WTC11 (cell line): ENCODE data around the gene SLC5A5. TPM values are rescaled to one million over a fixed set of nuclear protein-coding genes. Genes with fewer than 3 reads are reported as not detected.

Source experiments
- ATAC-seq: fragments of 200-7000 bp; cut with Tn5 transposase; 2 replicates; pipeline ENCODE4 v1.10.0; 2021; ENCODE audit warnings: mild to moderate bottlenecking, moderate library complexity
- CTCF ChIA-PET: fragments of 300-600 bp; sonication (Branson Sonifier 250); formaldehyde crosslinking; loops from one replicate; lab custom pipeline; 2021; ENCODE audit warnings: antibody characterized with exemption; lab: Charles Lee
- POLR2A ChIA-PET: fragments of 350-600 bp; sonication (Branson Sonifier 250); formaldehyde crosslinking; loops from one replicate; lab custom pipeline; 2021; ENCODE audit warnings: antibody characterized with exemption; lab: Charles Lee
- DNase-seq: peaks from one replicate; pipeline ENCODE4 v3.0.0; 2021; ENCODE audit warnings: low spot score
- H3K27ac Mint-ChIP-seq: 2 replicates; pipeline ENCODE4 v1.8.0; 2021; ENCODE audit warnings: mixed read lengths
- H3K27me3 Mint-ChIP-seq: 2 replicates; pipeline ENCODE4 v1.8.0; 2021; ENCODE audit warnings: low read depth, mild to moderate bottlenecking, moderate library complexity, mixed read lengths
- H3K36me3 Mint-ChIP-seq: 2 replicates; pipeline ENCODE4 v1.8.0; 2021; ENCODE audit warnings: mixed read lengths
- H3K4me1 Mint-ChIP-seq: 2 replicates; pipeline ENCODE4 v1.8.0; 2022; ENCODE audit warnings: mixed read lengths
- H3K4me3 Mint-ChIP-seq: 2 replicates; pipeline ENCODE4 v1.8.0; 2021; ENCODE audit warnings: mild to moderate bottlenecking, moderate library complexity, mixed read lengths
- H3K9me3 Mint-ChIP-seq: 2 replicates; pipeline ENCODE4 v1.8.0; 2021; ENCODE audit warnings: mixed read lengths
- CDX4 ChIP-seq: fragments of 250-450 bp; sonication (Bioruptor Pico); IDR thresholded peaks from 2 replicates; pipeline ENCODE4 v1.9.0; 2021; ENCODE audit warnings: moderate library complexity, mild to moderate bottlenecking, inconsistent platforms, borderline replicate concordance
- ERG ChIP-seq: fragments of 250-450 bp; sonication (Bioruptor Pico); IDR thresholded peaks from 2 replicates; pipeline ENCODE4 v1.8.0; 2021; ENCODE audit warnings: mild to moderate bottlenecking
- ETV6 ChIP-seq: sonication (generic); formaldehyde crosslinking; IDR thresholded peaks from 2 replicates; pipeline ENCODE4 v1.8.1; 2022; ENCODE audit warnings: mild to moderate bottlenecking, missing genetic modification reagents
- FOXJ3 ChIP-seq: sonication (generic); formaldehyde crosslinking; IDR thresholded peaks from 2 replicates; pipeline ENCODE4 v1.9.0; 2021; ENCODE audit warnings: missing genetic modification reagents, mild to moderate bottlenecking, borderline replicate concordance
- FOXP1 ChIP-seq: sonication (generic); formaldehyde crosslinking; IDR thresholded peaks from 2 replicates; pipeline ENCODE4 v1.8.0; 2022; ENCODE audit warnings: missing genetic modification reagents, mild to moderate bottlenecking, moderate library complexity, borderline replicate concordance
- NR1H2 ChIP-seq: sonication (generic); formaldehyde crosslinking; IDR thresholded peaks from 2 replicates; pipeline ENCODE4 v1.9.0; 2021; ENCODE audit warnings: mild to moderate bottlenecking, moderate library complexity, missing genetic modification reagents
- SP1 ChIP-seq: sonication (generic); formaldehyde crosslinking; conservative IDR thresholded peaks from 2 replicates; pipeline ENCODE4 v1.8.1; 2022; ENCODE audit warnings: missing genetic modification reagents
- TEAD1 ChIP-seq: sonication (generic); formaldehyde crosslinking; IDR thresholded peaks from 2 replicates; pipeline ENCODE4 v1.8.0; 2022; ENCODE audit warnings: mild to moderate bottlenecking, missing genetic modification reagents
- ZNF232 ChIP-seq: sonication (generic); formaldehyde crosslinking; IDR thresholded peaks from 2 replicates; pipeline ENCODE4 v1.8.0; 2022; ENCODE audit warnings: mild to moderate bottlenecking, missing genetic modification reagents
- total RNA-seq: library from RNA; stranded (reverse); gene quantifications from 3 replicates; pipeline ENCODE4 v1.2.3, GENCODE V29; 2021
- TF ChIP-seq, protein P1 (sequence below): sonication (generic); formaldehyde crosslinking; IDR thresholded peaks from 2 replicates; pipeline ENCODE4 v1.8.0; 2022; ENCODE audit warnings: missing genetic modification reagents
- TF ChIP-seq, protein P2 (sequence below): sonication (generic); formaldehyde crosslinking; IDR thresholded peaks from 2 replicates; pipeline ENCODE4 v1.8.1; 2023; ENCODE audit warnings: mild to moderate bottlenecking, missing genetic modification reagents

Gene SLC5A5
- total RNA-seq, 1 experiment from 2014 or later: 2.5 TPM

GRCh38 chr19:17830567-17831418 lies 41.0 kb upstream of the SLC5A5 start:
- TF ChIP-seq TEAD1 (CRISPR knock-in tag) (no peak), ZNF232 (no peak), CDX4 (no peak), NR1H2 (CRISPR knock-in tag) (no peak), SP1 (no peak; the same call in 1 of the 2 replicates), FOXJ3 (CRISPR knock-in tag) (no peak)
- TF ChIP-seq, protein P1, sequence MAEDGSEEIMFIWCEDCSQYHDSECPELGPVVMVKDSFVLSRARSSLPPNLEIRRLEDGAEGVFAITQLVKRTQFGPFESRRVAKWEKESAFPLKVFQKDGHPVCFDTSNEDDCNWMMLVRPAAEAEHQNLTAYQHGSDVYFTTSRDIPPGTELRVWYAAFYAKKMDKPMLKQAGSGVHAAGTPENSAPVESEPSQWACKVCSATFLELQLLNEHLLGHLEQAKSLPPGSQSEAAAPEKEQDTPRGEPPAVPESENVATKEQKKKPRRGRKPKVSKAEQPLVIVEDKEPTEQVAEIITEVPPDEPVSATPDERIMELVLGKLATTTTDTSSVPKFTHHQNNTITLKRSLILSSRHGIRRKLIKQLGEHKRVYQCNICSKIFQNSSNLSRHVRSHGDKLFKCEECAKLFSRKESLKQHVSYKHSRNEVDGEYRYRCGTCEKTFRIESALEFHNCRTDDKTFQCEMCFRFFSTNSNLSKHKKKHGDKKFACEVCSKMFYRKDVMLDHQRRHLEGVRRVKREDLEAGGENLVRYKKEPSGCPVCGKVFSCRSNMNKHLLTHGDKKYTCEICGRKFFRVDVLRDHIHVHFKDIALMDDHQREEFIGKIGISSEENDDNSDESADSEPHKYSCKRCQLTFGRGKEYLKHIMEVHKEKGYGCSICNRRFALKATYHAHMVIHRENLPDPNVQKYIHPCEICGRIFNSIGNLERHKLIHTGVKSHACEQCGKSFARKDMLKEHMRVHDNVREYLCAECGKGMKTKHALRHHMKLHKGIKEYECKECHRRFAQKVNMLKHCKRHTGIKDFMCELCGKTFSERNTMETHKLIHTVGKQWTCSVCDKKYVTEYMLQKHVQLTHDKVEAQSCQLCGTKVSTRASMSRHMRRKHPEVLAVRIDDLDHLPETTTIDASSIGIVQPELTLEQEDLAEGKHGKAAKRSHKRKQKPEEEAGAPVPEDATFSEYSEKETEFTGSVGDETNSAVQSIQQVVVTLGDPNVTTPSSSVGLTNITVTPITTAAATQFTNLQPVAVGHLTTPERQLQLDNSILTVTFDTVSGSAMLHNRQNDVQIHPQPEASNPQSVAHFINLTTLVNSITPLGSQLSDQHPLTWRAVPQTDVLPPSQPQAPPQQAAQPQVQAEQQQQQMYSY (CRISPR knock-in tag): no peak
- Mint-ChIP-seq H3K4me3 (peak overlapping the region; percentile 83), H3K36me3 (no peaks in the 10 kb centered on the region), H3K4me1 (peaks cover 26% of the 10 kb centered on the region), H3K27me3 (peaks cover 20% of the 10 kb centered on the region), H3K27ac (peak overlapping the region; percentile 99), H3K9me3 (no peaks in the 10 kb centered on the region)
- ChIA-PET POLR2A (interaction anchor here (0.6 to 1.8 kb wide), 10 partner anchors 11 to 428 kb away, joined by 3 to 11 read pairs (median 4); partner anchors contain the start of gene RPL18A), CTCF (interaction anchor here (0.6 to 1.8 kb wide), 39 partner anchors 9 to 694 kb away, joined by 3 to 35 read pairs (median 4); partner anchors contain the start of genes B3GNT3, CCDC124, JAK3 and PGLS)
- ATAC-seq (peak; percentile 84), DNase-seq (peak; percentile 98)

DNA sequence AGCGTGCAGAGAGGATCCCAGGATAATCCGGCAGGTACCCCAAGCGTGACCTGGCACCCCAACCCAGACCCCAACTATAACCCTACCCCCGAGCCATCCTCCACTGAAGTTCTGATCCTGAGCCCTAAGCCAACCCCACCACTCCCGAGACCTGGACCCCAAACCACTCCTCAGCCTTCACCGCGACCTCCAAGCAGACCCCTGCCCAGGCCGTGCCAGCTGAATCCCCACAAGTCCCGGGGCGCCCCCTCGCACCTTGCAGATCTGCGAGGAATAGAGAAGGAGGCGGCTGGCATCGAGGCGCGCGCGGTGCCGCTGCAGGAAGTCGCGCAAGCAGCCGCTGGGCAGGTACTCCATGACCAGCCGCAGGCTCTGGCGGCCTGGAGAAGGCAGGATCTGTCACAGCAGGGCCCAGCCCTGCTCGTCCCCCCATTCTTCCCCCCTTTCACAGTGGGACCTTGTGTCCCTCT lies 40.3 kb upstream of the SLC5A5 start:
- Mint-ChIP-seq H3K9me3 (no peaks in the 10 kb centered on the region), H3K36me3 (no peaks in the 10 kb centered on the region), H3K27me3 (peaks cover 21% of the 10 kb centered on the region)
- no peak for ATAC-seq
- TF ChIP-seq, protein P2, sequence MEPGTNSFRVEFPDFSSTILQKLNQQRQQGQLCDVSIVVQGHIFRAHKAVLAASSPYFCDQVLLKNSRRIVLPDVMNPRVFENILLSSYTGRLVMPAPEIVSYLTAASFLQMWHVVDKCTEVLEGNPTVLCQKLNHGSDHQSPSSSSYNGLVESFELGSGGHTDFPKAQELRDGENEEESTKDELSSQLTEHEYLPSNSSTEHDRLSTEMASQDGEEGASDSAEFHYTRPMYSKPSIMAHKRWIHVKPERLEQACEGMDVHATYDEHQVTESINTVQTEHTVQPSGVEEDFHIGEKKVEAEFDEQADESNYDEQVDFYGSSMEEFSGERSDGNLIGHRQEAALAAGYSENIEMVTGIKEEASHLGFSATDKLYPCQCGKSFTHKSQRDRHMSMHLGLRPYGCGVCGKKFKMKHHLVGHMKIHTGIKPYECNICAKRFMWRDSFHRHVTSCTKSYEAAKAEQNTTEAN (CRISPR knock-in tag): no peak
- TF ChIP-seq ETV6 (CRISPR knock-in tag) (no peak), FOXP1 (CRISPR knock-in tag) (0 out of 2 replicates have a peak, but pooled peaks have one; percentile 15)
- TF ChIP-seq, all 79 proteins: peak for 1
- DNase-seq: peak; percentile 32
- ChIA-PET CTCF (interaction anchor here (0.7 to 1.8 kb wide), 27 partner anchors 8 to 497 kb away, joined by 3 to 35 read pairs (median 5); partner anchors contain the start of genes B3GNT3, CCDC124, JAK3 and PGLS), POLR2A (interaction anchor here (0.8 to 1.8 kb wide), 6 partner anchors 11 to 251 kb away, joined by 3 to 11 read pairs (median 4); partner anchors contain the start of gene RPL18A)
- no peak overlapping the region for H3K27ac Mint-ChIP-seq
- peaks cover 26% of the 10 kb centered on the region for H3K4me1 Mint-ChIP-seq
- peak overlapping the region; percentile 79 for H3K4me3 Mint-ChIP-seq

- POLR2A ChIA-PET: no interaction called here
Observed at GRCh38 chr19:17832443-17833208, 39.1 kb upstream of the SLC5A5 start.

More at GRCh38 chr19:17832443-17833208, 39.1 kb upstream of the SLC5A5 start:
- Mint-ChIP-seq H3K4me3 (no peak overlapping the region; the same call in 1 of the 2 replicates), H3K36me3 (no peaks in the 10 kb centered on the region), H3K27ac (no peak overlapping the region), H3K4me1 (peaks cover 30% of the 10 kb centered on the region), H3K27me3 (peaks cover 24% of the 10 kb centered on the region), H3K9me3 (no peaks in the 10 kb centered on the region)
- CTCF ChIA-PET: interaction anchor here (0.5 to 1.0 kb wide), 2 partner anchors 27 to 392 kb away, joined by 3 read pairs; partner anchors contain the start of gene RPL18A
- TF ChIP-seq ERG (CRISPR knock-in tag): no peak
- no peak for DNase-seq
- ATAC-seq: no peak
